Stimulated activated naive CD8-positive, alpha-beta T cell treated with anti-CD3 and anti-CD28 coated beads, Interleukin-15, Interleukin-2, amounts not matched to agents 100 ng/mL and 50 ng/mL, for 24 hours (primary cell): ENCODE measurements around the gene UAP1.

ENCODE experiments used
- H3K27ac Mint-ChIP-seq: one replicate; pipeline ENCODE4 v1.8.0; 2021; ENCODE audit warnings: mild to moderate bottlenecking, mixed read lengths
- H3K27me3 Mint-ChIP-seq: one replicate; pipeline ENCODE4 v1.8.0; 2021; ENCODE audit warnings: mixed read lengths
- H3K36me3 Mint-ChIP-seq: one replicate; pipeline ENCODE4 v1.8.0; 2021; ENCODE audit warnings: low read depth, mixed read lengths
- H3K4me1 Mint-ChIP-seq: one replicate; pipeline ENCODE4 v1.8.0; 2021; ENCODE audit warnings: low read depth, mixed read lengths
- H3K4me3 Mint-ChIP-seq: one replicate; pipeline ENCODE4 v1.8.0; 2021; ENCODE audit warnings: mild to moderate bottlenecking, mixed read lengths
- H3K9me3 Mint-ChIP-seq: one replicate; pipeline ENCODE4 v1.8.0; 2021; ENCODE audit warnings: mixed read lengths

The UAP1 gene

DNA sequence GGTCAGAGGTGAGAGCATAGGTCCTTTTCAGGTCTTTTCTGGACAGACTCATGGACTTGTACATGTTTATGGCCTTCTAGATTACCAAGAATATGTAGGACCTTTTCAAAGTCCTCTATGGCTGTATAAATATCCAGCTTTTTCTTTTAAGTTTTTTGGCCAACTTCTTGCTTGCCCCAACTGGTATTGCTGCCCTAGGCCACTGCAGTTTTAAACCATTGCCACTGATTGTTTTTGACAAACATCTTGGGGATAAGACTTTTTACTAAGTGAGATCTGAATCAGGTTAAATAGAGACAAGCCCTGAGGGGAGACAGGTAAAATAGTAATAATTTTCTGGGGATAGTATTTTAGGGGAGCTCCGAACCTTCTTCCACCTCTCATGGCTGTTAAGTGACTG lies 56.0 kb downstream of the UAP1 start:
- H3K9me3 Mint-ChIP-seq = peaks cover 10% of the 10 kb centered on the region
- H3K27ac Mint-ChIP-seq = no peak overlapping the region
- peaks cover 5% of the 10 kb centered on the region for H3K4me1 Mint-ChIP-seq
- H3K27me3 Mint-ChIP-seq = no peaks in the 10 kb centered on the region
- H3K4me3 Mint-ChIP-seq = no peak overlapping the region
- peaks cover 15% of the 10 kb centered on the region for H3K36me3 Mint-ChIP-seq

GRCh38 chr1:162619076-162619475 lies 57.6 kb downstream of the UAP1 start:
- H3K27me3 Mint-ChIP-seq = no peaks in the 10 kb centered on the region
- peaks cover 10% of the 10 kb centered on the region for H3K9me3 Mint-ChIP-seq
- H3K4me3 Mint-ChIP-seq = no peak overlapping the region
- no peak overlapping the region for H3K27ac Mint-ChIP-seq
- peaks cover 15% of the 10 kb centered on the region for H3K36me3 Mint-ChIP-seq
- H3K4me1 Mint-ChIP-seq = no peaks in the 10 kb centered on the region

DNA sequence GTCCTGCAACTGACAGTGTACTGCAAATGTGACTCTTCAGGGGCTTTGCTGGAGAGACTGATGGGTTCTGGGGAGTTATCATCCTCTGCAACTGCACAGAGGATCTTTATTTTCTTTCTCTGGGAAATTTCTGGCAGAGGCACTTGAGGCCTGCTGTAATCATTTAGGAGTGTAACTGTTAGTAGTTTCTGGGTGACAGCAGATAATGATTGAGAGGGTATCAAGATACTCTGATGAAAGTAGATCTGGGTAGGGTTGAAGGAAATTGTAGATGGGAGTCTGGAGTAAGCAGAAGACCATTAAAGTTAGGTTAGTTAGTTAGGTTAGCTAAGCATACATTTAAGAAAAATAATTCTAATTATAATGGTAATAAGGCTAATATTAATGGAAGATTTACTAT lies 59.7 kb downstream of the UAP1 start:
- Mint-ChIP-seq H3K9me3 (peaks cover 10% of the 10 kb centered on the region), H3K36me3 (peaks cover 15% of the 10 kb centered on the region), H3K4me3 (no peak overlapping the region), H3K4me1 (no peaks in the 10 kb centered on the region), H3K27me3 (peaks cover 8% of the 10 kb centered on the region), H3K27ac (no peak overlapping the region)

DNA sequence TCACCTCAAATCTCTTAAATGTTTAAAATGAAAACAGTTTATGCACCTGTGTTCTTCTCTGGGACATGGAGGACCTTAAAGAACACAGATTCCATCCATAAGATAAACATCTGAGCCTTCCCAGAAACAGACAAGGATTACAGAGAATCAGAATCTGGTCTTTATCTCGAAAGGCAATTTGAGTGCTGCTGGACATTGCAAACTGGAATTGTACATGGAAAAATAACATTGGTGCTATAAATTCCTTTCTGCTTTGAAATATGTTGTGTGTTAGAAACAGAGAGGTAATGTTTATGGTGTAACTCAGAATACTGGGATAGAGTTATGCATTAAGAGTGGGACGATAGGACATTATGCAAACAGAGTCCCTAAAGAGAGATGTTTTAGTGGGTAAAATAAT lies 64.2 kb downstream of the UAP1 start:
- Mint-ChIP-seq H3K27me3 (peaks cover 20% of the 10 kb centered on the region), H3K4me1 (no peaks in the 10 kb centered on the region), H3K36me3 (no peaks in the 10 kb centered on the region), H3K4me3 (no peak overlapping the region), H3K27ac (no peak overlapping the region), H3K9me3 (no peaks in the 10 kb centered on the region)

DNA sequence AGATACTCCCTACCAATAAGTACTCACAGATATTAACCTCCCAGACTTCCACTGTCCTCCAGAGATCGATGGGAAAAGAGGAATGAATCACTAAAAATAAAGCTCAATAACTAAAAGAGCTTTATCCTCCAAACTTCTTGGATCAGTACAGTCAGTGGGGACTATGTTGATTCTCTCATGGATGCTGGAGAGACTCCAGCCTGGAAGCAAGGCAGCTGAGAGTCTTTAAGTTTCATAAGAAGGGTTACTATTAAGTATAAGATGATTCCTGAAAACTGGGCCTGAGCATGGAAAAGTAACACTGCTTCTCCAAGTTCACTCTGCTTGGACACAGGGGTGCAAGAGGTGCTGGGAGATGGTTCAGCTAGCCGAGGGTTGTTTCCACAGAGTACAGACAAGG lies 64.6 kb downstream of the UAP1 start:
- no peaks in the 10 kb centered on the region for H3K4me1 Mint-ChIP-seq
- H3K27me3 Mint-ChIP-seq = peaks cover 20% of the 10 kb centered on the region

GRCh38 chr1:162626761-162627160 lies 65.2 kb downstream of the UAP1 start:
- H3K36me3 Mint-ChIP-seq = no peaks in the 10 kb centered on the region
- H3K4me1 Mint-ChIP-seq = no peaks in the 10 kb centered on the region

More for the DNA sequence above, 64.6 kb downstream of the UAP1 start:
- Mint-ChIP-seq H3K36me3 (no peaks in the 10 kb centered on the region), H3K9me3 (no peaks in the 10 kb centered on the region), H3K27ac (no peak overlapping the region), H3K4me3 (no peak overlapping the region)

DNA sequence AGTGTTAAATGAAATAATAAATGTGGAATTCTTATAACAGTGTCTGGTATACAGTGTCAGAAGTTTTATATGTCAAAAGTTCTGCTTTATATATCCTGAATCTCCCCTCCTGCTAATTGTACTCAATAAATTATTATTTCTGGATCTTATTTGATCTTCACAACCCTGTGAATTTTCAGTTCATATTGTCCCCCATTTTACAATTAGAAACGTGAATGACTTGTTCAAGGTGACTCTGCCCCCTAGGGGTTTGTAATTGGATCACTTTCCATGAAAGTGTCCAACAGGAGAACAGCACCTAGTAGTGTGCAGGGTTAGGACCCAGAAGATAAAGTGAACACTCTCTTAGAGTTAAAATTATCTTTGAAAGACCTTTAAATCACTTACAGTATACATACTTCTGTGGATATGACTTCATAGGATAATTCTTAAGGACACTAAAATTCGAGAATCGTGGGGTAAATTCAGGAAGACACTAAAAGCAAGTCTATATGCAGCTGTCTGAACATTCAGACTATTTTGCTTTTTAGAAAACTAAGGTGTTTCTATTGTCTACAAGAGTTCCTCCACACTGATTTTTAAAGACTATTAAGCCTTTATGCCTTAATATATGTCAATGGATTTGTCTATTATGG lies 66.3 kb downstream of the UAP1 start:
- H3K27ac Mint-ChIP-seq = no peak overlapping the region
- H3K36me3 Mint-ChIP-seq = no peaks in the 10 kb centered on the region
- no peaks in the 10 kb centered on the region for H3K4me1 Mint-ChIP-seq
- no peaks in the 10 kb centered on the region for H3K9me3 Mint-ChIP-seq
- no peak overlapping the region for H3K4me3 Mint-ChIP-seq
- H3K27me3 Mint-ChIP-seq = peaks cover 20% of the 10 kb centered on the region

More at GRCh38 chr1:162626761-162627160, 65.2 kb downstream of the UAP1 start:
- H3K27me3 Mint-ChIP-seq = peaks cover 20% of the 10 kb centered on the region
- H3K27ac Mint-ChIP-seq = no peak overlapping the region
- H3K9me3 Mint-ChIP-seq = no peaks in the 10 kb centered on the region
- no peak overlapping the region for H3K4me3 Mint-ChIP-seq

- H3K4me3 Mint-ChIP-seq = no peak overlapping the region
- H3K4me1 Mint-ChIP-seq = no peaks in the 10 kb centered on the region
- H3K36me3 Mint-ChIP-seq = no peaks in the 10 kb centered on the region
- H3K27ac Mint-ChIP-seq = no peak overlapping the region
- no peaks in the 10 kb centered on the region for H3K9me3 Mint-ChIP-seq
- peaks cover 20% of the 10 kb centered on the region for H3K27me3 Mint-ChIP-seq
Measured at GRCh38 chr1:162629077-162629627, 67.6 kb downstream of the UAP1 start.

DNA sequence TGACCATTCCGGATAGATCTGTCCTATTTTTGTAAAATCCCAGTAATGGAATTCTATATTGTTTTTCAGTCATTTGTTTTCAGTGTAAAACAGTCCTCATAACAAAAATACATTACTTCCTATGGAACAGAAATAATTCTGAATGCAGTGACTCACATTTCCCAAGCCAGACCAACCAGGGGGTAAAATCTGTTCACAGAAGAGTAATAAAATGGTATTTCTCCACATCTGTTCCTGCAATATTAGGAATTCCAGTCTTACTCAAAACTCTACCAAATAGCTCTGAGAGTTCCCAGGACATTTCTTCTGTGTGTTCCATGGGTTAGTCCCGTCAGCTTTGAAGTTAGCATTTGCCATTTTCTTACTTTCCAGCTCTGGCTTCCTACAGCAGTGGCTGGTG lies 68.1 kb downstream of the UAP1 start:
- peaks cover 16% of the 10 kb centered on the region for H3K27me3 Mint-ChIP-seq

DNA sequence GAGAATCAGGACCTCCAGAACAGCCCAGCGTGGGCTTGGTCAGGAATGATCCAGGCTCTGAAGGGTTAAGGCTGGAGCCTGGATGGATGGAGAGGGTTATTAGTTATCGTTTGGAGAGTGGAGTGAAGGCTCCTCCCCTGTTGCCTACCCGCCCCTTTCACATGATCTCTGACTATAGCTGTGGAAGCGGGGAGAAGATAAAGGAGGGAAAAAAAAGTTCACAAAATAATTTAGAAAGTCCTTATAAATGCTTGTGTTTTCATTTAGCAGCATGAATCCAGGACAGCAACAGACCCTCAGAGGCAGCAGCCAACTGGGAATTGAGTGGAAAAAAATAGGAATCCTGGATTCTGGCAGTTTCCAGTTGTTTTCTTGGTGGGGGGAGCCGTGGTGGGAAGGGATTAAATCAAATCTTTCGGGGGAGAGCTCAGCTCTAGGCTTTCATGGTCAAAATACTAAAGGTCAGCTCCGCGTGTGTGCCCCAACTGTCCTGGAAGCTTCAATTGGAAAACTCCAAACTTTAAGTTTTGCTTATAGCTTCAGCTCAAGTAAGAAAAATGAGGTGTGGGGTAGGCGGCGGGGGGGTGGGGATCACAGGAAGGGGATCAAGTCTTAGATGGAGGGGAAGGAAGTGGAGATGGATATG lies 70.1 kb downstream of the UAP1 start:
- H3K4me3 Mint-ChIP-seq = no peak overlapping the region

More for the DNA sequence above, 68.1 kb downstream of the UAP1 start:
- Mint-ChIP-seq H3K4me1 (no peaks in the 10 kb centered on the region), H3K27ac (no peak overlapping the region), H3K36me3 (no peaks in the 10 kb centered on the region), H3K9me3 (no peaks in the 10 kb centered on the region), H3K4me3 (no peak overlapping the region)

DNA sequence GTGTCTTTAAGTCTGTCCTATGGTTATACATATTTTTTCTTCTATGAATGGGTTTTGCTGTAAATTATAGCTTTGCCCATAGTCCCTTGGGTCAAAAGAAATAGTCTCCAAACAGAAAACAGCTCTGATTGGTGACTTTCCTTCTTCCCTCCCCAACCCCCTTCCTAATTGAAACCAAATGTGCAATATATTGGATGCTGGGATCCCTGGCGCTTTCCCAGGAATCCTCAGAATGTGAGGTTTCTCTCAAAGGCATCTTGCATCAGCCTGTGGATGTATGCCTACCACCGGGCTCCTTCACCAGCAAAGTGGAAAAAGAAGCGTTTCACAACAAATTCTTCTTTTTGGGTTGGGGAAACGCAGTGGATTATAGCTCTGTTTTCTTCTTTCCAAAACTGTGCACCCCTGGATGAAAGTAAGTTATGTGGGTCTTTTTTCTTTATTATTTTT lies 70.7 kb downstream of the UAP1 start, which contains the start of gene DDR2:
Gene DDR2, plus strand, starts transcription at position 248 of the 450 bp plus-strand sequence. CDS start 86,600 bp downstream, outside the sequence.
- peaks cover 11% of the 10 kb centered on the region for H3K27me3 Mint-ChIP-seq
- H3K36me3 Mint-ChIP-seq = no peaks in the 10 kb centered on the region
- H3K27ac Mint-ChIP-seq = no peak within 1 kb of the TSS
- no peak within 1 kb of the TSS for H3K4me3 Mint-ChIP-seq
- no peaks in the 10 kb centered on the region for H3K4me1 Mint-ChIP-seq
- H3K9me3 Mint-ChIP-seq = no peaks in the 10 kb centered on the region

More for the DNA sequence above, 70.1 kb downstream of the UAP1 start:
- Mint-ChIP-seq H3K4me1 (no peaks in the 10 kb centered on the region), H3K36me3 (no peaks in the 10 kb centered on the region), H3K9me3 (no peaks in the 10 kb centered on the region), H3K27me3 (peaks cover 11% of the 10 kb centered on the region), H3K27ac (no peak overlapping the region)

DNA sequence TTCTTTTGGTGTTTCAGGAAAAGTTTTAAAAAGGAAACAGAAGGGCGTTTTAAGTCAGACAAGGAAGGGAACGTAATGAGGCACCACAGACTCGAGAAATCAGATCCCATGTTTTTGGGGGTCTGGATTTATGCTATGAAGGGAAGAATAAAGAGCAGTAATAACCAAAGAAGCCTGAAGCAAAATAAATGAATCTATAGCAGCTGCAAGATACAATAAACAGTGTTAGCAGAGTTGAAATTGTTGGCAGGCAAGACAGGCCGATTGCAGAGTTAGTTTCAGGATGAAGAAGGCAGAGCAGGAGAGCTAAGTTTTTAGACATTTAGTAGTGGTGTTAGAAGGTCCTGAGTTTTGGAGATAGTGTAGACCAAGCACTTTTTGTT lies 71.2 kb downstream of the UAP1 start:
- Mint-ChIP-seq H3K27ac (no peak overlapping the region), H3K4me1 (no peaks in the 10 kb centered on the region), H3K9me3 (no peaks in the 10 kb centered on the region), H3K27me3 (peaks cover 9% of the 10 kb centered on the region), H3K4me3 (no peak overlapping the region), H3K36me3 (no peaks in the 10 kb centered on the region)

GRCh38 chr1:162633081-162633762 lies 71.7 kb downstream of the UAP1 start:
- H3K36me3 Mint-ChIP-seq = no peaks in the 10 kb centered on the region
- H3K27me3 Mint-ChIP-seq = peaks cover 7% of the 10 kb centered on the region
- H3K9me3 Mint-ChIP-seq = no peaks in the 10 kb centered on the region
- no peak overlapping the region for H3K27ac Mint-ChIP-seq
- H3K4me1 Mint-ChIP-seq = no peaks in the 10 kb centered on the region
- no peak overlapping the region for H3K4me3 Mint-ChIP-seq

- no peaks in the 10 kb centered on the region for H3K27me3 Mint-ChIP-seq
- no peaks in the 10 kb centered on the region for H3K36me3 Mint-ChIP-seq
- H3K27ac Mint-ChIP-seq = no peak overlapping the region
- H3K9me3 Mint-ChIP-seq = no peaks in the 10 kb centered on the region
- no peak overlapping the region for H3K4me3 Mint-ChIP-seq
- H3K4me1 Mint-ChIP-seq = no peaks in the 10 kb centered on the region
Measured at GRCh38 chr1:162635418-162635817, 73.9 kb downstream of the UAP1 start.

DNA sequence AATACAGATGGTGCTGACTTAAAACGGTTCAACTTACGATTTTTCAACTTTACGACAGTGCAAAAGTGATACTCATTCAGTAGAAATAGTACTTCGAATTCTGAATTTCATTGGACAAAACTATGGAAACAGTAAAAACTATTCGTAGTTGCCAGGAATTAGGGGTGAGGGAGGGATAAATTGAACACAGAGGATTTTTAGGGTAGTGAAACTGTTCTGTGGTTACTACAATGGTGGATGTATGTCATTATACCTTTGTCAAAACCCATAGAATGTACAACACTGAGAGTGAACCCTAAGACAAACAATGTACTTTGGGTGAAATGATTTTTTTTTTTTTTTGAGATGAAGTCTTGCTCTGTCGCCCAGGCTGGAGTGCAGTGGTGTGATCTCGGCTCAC lies 78.2 kb downstream of the UAP1 start:
- Mint-ChIP-seq H3K9me3 (no peaks in the 10 kb centered on the region), H3K36me3 (no peaks in the 10 kb centered on the region), H3K27me3 (peaks cover 7% of the 10 kb centered on the region), H3K4me3 (no peak overlapping the region), H3K27ac (no peak overlapping the region), H3K4me1 (no peaks in the 10 kb centered on the region)
